ENCODE data around the gene NOLC1.

The NOLC1 gene

DNA sequence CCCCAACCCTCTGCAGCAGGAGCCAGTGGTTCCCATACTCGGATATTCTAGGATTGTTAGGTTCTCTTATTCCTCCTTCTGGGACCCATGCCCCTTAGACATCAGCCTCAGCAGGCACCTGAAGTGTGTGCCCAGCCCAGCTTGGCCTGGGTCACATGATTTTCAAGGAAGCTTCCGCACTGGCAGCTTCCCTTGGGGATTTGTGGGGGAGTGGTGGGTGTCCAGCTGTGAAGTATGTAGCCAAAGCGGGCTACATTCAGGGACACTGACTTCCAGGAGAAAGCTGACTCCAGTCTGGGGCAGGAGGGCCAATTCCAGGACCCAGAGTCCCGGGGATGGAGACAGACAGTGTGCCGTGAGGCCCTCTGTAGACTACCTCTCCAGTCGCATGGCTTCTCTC, 33.3 kb upstream of the NOLC1 start:
- Histone ChIP-seq H3K4me2 (ENCODE audit: low read length) (peak overlapping the region; percentile 96), H3K36me3 (ENCODE audit: control insufficient read depth, insufficient read depth, low read length) (no peaks in the 10 kb centered on the region), H3K4me3 (ENCODE audit: low read depth, low read length) (peak overlapping the region; percentile 89), H3K9ac (no peak overlapping the region), H3K79me2 (peaks cover 33% of the 10 kb centered on the region), H2AFZ (no peak overlapping the region), H3K27ac (peak overlapping the region; percentile 100), H3K9me3 (ENCODE audit: control insufficient read depth, low read length) (no peaks in the 10 kb centered on the region), H3K4me1 (peaks cover 46% of the 10 kb centered on the region), H3K27me3 (ENCODE audit: control insufficient read depth, insufficient read depth, low read length) (no peaks in the 10 kb centered on the region)
- TF ChIP-seq CTCF (IDR thresholded peaks at IDR 0.05) = no peak

DNA sequence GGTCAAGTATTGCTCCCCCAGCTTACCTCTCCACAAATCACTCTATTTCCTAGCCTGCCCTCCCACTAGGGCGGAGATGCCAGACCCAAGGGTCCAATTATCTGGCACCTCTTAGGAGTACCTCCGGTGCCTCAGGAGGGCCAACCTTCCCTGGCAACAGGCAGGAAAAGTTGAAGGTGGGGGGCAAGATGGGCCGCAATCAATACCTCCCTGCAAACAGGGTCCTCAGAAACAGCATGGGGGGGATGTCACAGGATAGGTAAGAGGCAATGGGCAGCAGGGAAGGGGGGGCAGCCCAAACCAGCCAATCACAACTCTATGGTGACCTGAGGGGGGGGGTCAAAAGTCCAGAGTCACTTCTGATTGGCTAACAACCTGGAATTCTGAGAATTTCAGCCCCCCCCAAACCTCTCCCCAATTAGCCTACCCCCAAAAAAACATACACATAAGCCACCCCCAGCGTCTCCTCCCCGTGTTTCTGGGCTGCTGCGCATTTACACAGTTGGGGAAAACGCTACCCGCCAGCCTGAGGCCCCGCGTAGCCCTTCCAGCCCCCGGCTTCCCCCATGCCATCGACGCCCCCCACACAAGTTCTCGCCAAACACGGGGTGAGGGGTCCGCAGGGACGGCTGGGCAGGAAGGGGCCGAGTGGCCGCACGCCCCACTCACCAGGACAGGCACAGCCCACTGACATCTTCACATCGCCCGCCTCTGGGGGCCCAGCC, 32.6 kb upstream of the NOLC1 start:
- Histone ChIP-seq H3K79me2 (peaks cover 28% of the 10 kb centered on the region), H3K27me3 (ENCODE audit: control insufficient read depth, insufficient read depth, low read length) (no peaks in the 10 kb centered on the region), H3K4me1 (peaks cover 43% of the 10 kb centered on the region), H3K9ac (peak overlapping the region; percentile 84), H3K4me3 (ENCODE audit: low read depth, low read length) (peak overlapping the region; percentile 89), H3K9me3 (ENCODE audit: control insufficient read depth, low read length) (no peaks in the 10 kb centered on the region), H3K27ac (peak overlapping the region; percentile 100), H2AFZ (peak overlapping the region; percentile 76), H3K4me2 (ENCODE audit: low read length) (peak overlapping the region; percentile 96), H3K36me3 (ENCODE audit: control insufficient read depth, insufficient read depth, low read length) (no peaks in the 10 kb centered on the region)
- no peak for TF ChIP-seq CTCF (IDR thresholded peaks at IDR 0.05)

DNA sequence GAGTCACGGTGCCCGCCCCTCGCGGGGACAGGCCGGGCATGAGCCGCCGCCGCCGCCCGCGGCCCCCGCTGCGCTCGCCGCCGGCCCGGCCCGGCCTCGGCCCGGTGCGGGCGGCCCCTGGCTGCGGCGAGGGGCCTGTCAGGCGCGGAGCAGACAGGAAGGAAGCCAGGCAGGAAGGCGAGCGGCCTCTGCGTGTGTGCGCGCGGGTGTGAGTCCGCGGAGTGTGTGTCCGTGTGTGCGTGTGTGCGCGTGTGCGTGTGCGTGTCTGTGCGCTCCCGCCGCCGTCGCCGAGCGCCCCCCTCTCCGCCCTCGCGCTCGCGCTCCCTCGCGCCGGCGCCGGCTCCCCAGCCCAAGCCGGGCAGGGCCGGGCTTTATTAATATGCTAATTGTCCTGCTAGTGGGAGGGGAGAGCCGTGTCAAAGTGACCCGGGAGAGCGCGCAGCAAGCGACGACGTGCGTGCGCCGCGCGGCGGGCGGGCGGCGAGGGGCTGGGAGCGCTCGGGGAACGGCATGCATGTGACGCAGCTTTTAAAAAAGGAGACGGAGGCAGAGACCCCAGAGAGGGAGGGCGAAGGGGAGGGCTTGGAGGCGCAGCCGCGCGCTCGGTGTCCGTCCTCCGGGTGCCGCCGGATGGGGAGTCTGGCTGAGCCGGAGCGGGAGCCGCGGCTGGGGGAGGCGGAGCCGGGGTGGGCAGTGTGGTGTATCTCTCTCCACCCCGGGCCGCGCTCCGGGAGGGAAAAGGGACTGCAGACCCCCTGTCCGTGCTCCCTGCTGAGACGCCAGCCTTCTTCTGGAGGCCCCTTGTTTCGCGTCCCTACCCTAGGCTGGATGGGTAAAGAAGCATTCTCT, 31.8 kb upstream of the NOLC1 start, which contains the start of gene LDB1:
LDB1 (minus strand) TSS at position 227 of the 849 bp plus-strand sequence. CDS start 258 bp downstream, outside the sequence.
- Histone ChIP-seq H3K27me3 (ENCODE audit: control insufficient read depth, insufficient read depth, low read length) (no peaks in the 10 kb centered on the region), H3K9ac (peak within 1 kb of the TSS; percentile 97), H2AFZ (peak within 1 kb of the TSS; percentile 95), H3K79me2 (peaks cover 22% of the 10 kb centered on the region), H3K4me1 (peaks cover 40% of the 10 kb centered on the region), H3K27ac (peak within 1 kb of the TSS; percentile 100), H3K4me3 (ENCODE audit: low read depth, low read length) (peak within 1 kb of the TSS; percentile 89), H3K36me3 (ENCODE audit: control insufficient read depth, insufficient read depth, low read length) (no peaks in the 10 kb centered on the region), H3K9me3 (ENCODE audit: control insufficient read depth, low read length) (no peaks in the 10 kb centered on the region), H3K4me2 (ENCODE audit: low read length) (peak within 1 kb of the TSS; percentile 96)
- TF ChIP-seq CTCF (IDR thresholded peaks at IDR 0.05) = peak; percentile 28

GRCh38 chr10:102120991-102121738, 31.0 kb upstream of the NOLC1 start:
- no peak for TF ChIP-seq CTCF (IDR thresholded peaks at IDR 0.05)
- Histone ChIP-seq H3K27ac (peak overlapping the region; percentile 100), H3K4me1 (peaks cover 32% of the 10 kb centered on the region)

More at GRCh38 chr10:102120991-102121738, 31.0 kb upstream of the NOLC1 start:
- Histone ChIP-seq H3K9me3 (ENCODE audit: control insufficient read depth, low read length) (no peaks in the 10 kb centered on the region), H3K9ac (peak overlapping the region; percentile 97), H3K4me3 (ENCODE audit: low read depth, low read length) (peak overlapping the region; percentile 89), H3K27me3 (ENCODE audit: control insufficient read depth, insufficient read depth, low read length) (no peaks in the 10 kb centered on the region), H3K36me3 (ENCODE audit: control insufficient read depth, insufficient read depth, low read length) (no peaks in the 10 kb centered on the region), H3K4me2 (ENCODE audit: low read length) (peak overlapping the region; percentile 96), H3K79me2 (peaks cover 14% of the 10 kb centered on the region), H2AFZ (peak overlapping the region; percentile 95)
